WERI-Rb-1 (cell line): Measurements from ENCODE around the gene DCANP1.

Experiments
- DNase-seq: peaks from one replicate; pipeline ENCODE4 v3.0.0-alpha.2; 2020
- H3K27ac ChIP-seq: fragments of 250-450 bp; sonication (Bioruptor Pico); 2 replicates; pipeline ENCODE4 v1.5.1; 2020; ENCODE audit warnings: mild to moderate bottlenecking, moderate library complexity
- H3K27me3 ChIP-seq: fragments of 250-450 bp; sonication (Bioruptor Pico); 2 replicates; pipeline ENCODE4 v1.5.1; 2021; ENCODE audit warnings: mild to moderate bottlenecking, low read depth, moderate library complexity; ENCODE audit not compliant: insufficient read depth, severe bottlenecking
- H3K36me3 ChIP-seq: fragments of 250-450 bp; sonication (Bioruptor Pico); 2 replicates; pipeline ENCODE4 v1.5.1; 2020; ENCODE audit warnings: mild to moderate bottlenecking, moderate library complexity
- H3K4me3 ChIP-seq: 2 replicates; pipeline ENCODE4 v1.5.1; 2011; ENCODE audit warnings: low read depth, mild to moderate bottlenecking, control low read depth, low read length
- H3K9me3 ChIP-seq: fragments of 250-450 bp; sonication (Bioruptor Pico); 2 replicates; pipeline ENCODE4 v1.5.1; 2021; ENCODE audit warnings: mild to moderate bottlenecking, moderate library complexity; ENCODE audit not compliant: severe bottlenecking
- CTCF ChIP-seq: IDR thresholded peaks from 2 replicates; pipeline ENCODE4 v1.5.1; 2011; ENCODE audit warnings: low read depth, mild to moderate bottlenecking, control low read depth, inconsistent platforms, low read length

DCANP1 gene

GRCh38 chr5:135487037-135487395, 39.9 kb upstream of the DCANP1 start:
- TF ChIP-seq CTCF, result no peak
- Histone ChIP-seq H3K9me3 (no peaks in the 10 kb centered on the region), H3K27me3 (no peaks in the 10 kb centered on the region), H3K4me3 (no peak overlapping the region), H3K36me3 (no peaks in the 10 kb centered on the region), H3K27ac (no peak overlapping the region)
- no peak for DNase-seq

GRCh38 chr5:135486131-135487036, 39.2 kb upstream of the DCANP1 start:
- no peaks in the 10 kb centered on the region for H3K9me3 ChIP-seq
- no peak for TF ChIP-seq CTCF
- no peak for DNase-seq
- H3K27me3 ChIP-seq, result no peaks in the 10 kb centered on the region
- H3K27ac ChIP-seq, result no peak overlapping the region
- no peaks in the 10 kb centered on the region for H3K36me3 ChIP-seq
- H3K4me3 ChIP-seq, result no peak overlapping the region

- TF ChIP-seq CTCF, result peak; percentile 52
- peak; percentile 74 for DNase-seq
- no peaks in the 10 kb centered on the region for H3K36me3 ChIP-seq
- no peaks in the 10 kb centered on the region for H3K9me3 ChIP-seq
- no peaks in the 10 kb centered on the region for H3K27me3 ChIP-seq
- no peak overlapping the region for H3K4me3 ChIP-seq
- no peak overlapping the region for H3K27ac ChIP-seq
Observed at GRCh38 chr5:135484674-135485086, 37.5 kb upstream of the DCANP1 start.

GRCh38 chr5:135483254-135483653, 36.1 kb upstream of the DCANP1 start:
- no peak for DNase-seq
- Histone ChIP-seq H3K36me3 (no peaks in the 10 kb centered on the region), H3K9me3 (no peaks in the 10 kb centered on the region), H3K27ac (no peak overlapping the region), H3K27me3 (no peaks in the 10 kb centered on the region), H3K4me3 (no peak overlapping the region)
- no peak for TF ChIP-seq CTCF

GRCh38 chr5:135482381-135482933, 35.3 kb upstream of the DCANP1 start:
- H3K27ac ChIP-seq, result peak overlapping the region; percentile 47
- peak; percentile 75 for DNase-seq
- no peaks in the 10 kb centered on the region for H3K27me3 ChIP-seq
- no peaks in the 10 kb centered on the region for H3K36me3 ChIP-seq
- TF ChIP-seq CTCF, result no peak
- H3K9me3 ChIP-seq, result no peaks in the 10 kb centered on the region
- no peak overlapping the region for H3K4me3 ChIP-seq
